HCT116 (cell line): ENCODE measurements around the gene RPL13. TPM values are rescaled to one million over a fixed set of nuclear protein-coding genes. Genes with fewer than 3 reads are reported as not detected.
A peak's percentile ranks its signal among the peaks of the same experiment; 100 is the strongest.

ENCODE experiments used
- ATAC-seq: fragments of 200-7000 bp; cut with Tn5 transposase; 2 replicates; pipeline ENCODE4 v1.9.1; 2020; ENCODE audit warnings: mild to moderate bottlenecking, moderate library complexity
- BruUV-seq: library from RNA; stranded (reverse); fragments of 400-500 nt; replicated peaks from 2 replicates; lab custom pipeline; 2021; lab: Mats Ljungman, UMichigan
- CTCF ChIA-PET: fragments of 300-600 bp; sonication (Branson Sonifier 250); formaldehyde crosslinking; loops from one replicate; lab custom pipeline; 2021; ENCODE audit warnings: antibody characterized with exemption; lab: Charles Lee
- POLR2A ChIA-PET: fragments of 300-600, 350-600 bp; sonication (Branson Sonifier 250); formaldehyde crosslinking; loops from one replicate; lab custom pipeline; 2021; ENCODE audit warnings: antibody characterized with exemption; lab: Charles Lee
- RAD21 ChIA-PET, 2 experiments: fragments of 300-600 bp; sonication (Branson Sonifier 250); formaldehyde crosslinking; loops; one replicate each; lab custom pipeline; 2023; ENCODE audit warnings: low total read pairs in 2 of 2; ENCODE audit not compliant: uncharacterized antibody in 2 of 2, unreplicated experiment in 2 of 2, low non-redundant PET in 1 of 2; lab: Charles Lee
- DNase-seq: peaks from one replicate; pipeline ENCODE4 v3.0.0-alpha.2; 2010; ENCODE audit warnings: low read depth, low spot score
- H2AFZ ChIP-seq: fragments of 200-600 bp; shearing (Covaris generic), sonication (generic); 2 replicates; pipeline ENCODE4 v1.6.1; 2017; ENCODE audit warnings: low read depth, mixed run types, mixed read lengths, antibody characterized with exemption, low read length; ENCODE audit not compliant: poor library complexity, severe bottlenecking
- H3K27ac ChIP-seq: 2 replicates; pipeline ENCODE4 v1.5.1; 2012; ENCODE audit warnings: low read depth, low read length
- H3K27me3 ChIP-seq: fragments of 200-600 bp; sonication (generic); 2 replicates; pipeline ENCODE4 v1.6.1; 2016; ENCODE audit warnings: mixed run types, low read length, mixed read lengths; ENCODE audit not compliant: insufficient read depth
- H3K36me3 ChIP-seq, 2 experiments: fragments of 200-500 bp in 1 of 2; fragments of 200-600 bp in 1 of 2; sonication (Bioruptor generic) in 1 of 2; sonication (generic) in 1 of 2; 2 replicates each; pipeline versions ENCODE4 v1.5.1 to v1.6.1; 2014 to 2016; ENCODE audit warnings: low read length in 2 of 2, inconsistent platforms in 1 of 2, mixed read lengths in 1 of 2, mixed run types in 1 of 2; ENCODE audit not compliant: insufficient read depth in 2 of 2, control insufficient read depth in 1 of 2
- H3K4me1 ChIP-seq, 2 experiments: fragments of 200-600 bp in 1 of 2; sonication (generic) in 1 of 2; 2 replicates each; pipeline versions ENCODE4 v1.5.1 to v1.6.1; 2012 to 2017; ENCODE audit warnings: low read length in 2 of 2, inconsistent platforms in 1 of 2, mild to moderate bottlenecking in 1 of 2, mixed read lengths in 1 of 2, mixed run types in 1 of 2, moderate library complexity in 1 of 2; ENCODE audit not compliant: insufficient read depth in 2 of 2, control insufficient read depth in 1 of 2
- H3K4me2 ChIP-seq: fragments of 200-600 bp; sonication (generic); 2 replicates; pipeline ENCODE4 v1.6.1; 2017; ENCODE audit warnings: mixed run types, low read length, mixed read lengths
- H3K4me3 ChIP-seq, 2 experiments: fragments of 200-600 bp in 1 of 2; sonication (generic) in 1 of 2; replicated peaks in 1 of 2; 2 replicates each; pipeline ENCODE4 v1.5.1; 2011 to 2016; ENCODE audit warnings: low read length in 2 of 2, control low read depth in 1 of 2, low read depth in 1 of 2, mild to moderate bottlenecking in 1 of 2, mixed read lengths in 1 of 2, mixed run types in 1 of 2
- H3K79me2 ChIP-seq: fragments of 200-600 bp; sonication (generic); 2 replicates; pipeline ENCODE4 v1.6.1; 2017; ENCODE audit warnings: mild to moderate bottlenecking, mixed run types, low read length, moderate library complexity, mixed read lengths; ENCODE audit not compliant: insufficient read depth
- H3K9ac ChIP-seq: fragments of 200-600 bp; sonication (generic); 2 replicates; pipeline ENCODE4 v1.6.1; 2016; ENCODE audit warnings: low read length, mixed read lengths
- H3K9me2 ChIP-seq: fragments of 200-600 bp; sonication (generic), shearing (Covaris generic); 2 replicates; pipeline ENCODE4 v1.6.1; 2017; ENCODE audit warnings: mixed run types, mild to moderate bottlenecking, moderate library complexity; ENCODE audit not compliant: insufficient read depth
- H3K9me3 ChIP-seq, 2 experiments: fragments of 200-500 bp in 1 of 2; fragments of 200-600 bp in 1 of 2; sonication (Bioruptor generic) in 1 of 2; sonication (generic) in 1 of 2; 2 replicates each; pipeline ENCODE4 v1.6.1; 2014 to 2017; ENCODE audit warnings: low read length in 2 of 2, mixed read lengths in 2 of 2, inconsistent platforms in 1 of 2, low read depth in 1 of 2, mild to moderate bottlenecking in 1 of 2, mixed run types in 1 of 2, moderate library complexity in 1 of 2; ENCODE audit not compliant: control insufficient read depth in 1 of 2, insufficient read depth in 1 of 2
- H4K20me1 ChIP-seq: fragments of 200-600 bp; sonication (generic), shearing (Covaris generic); 2 replicates; pipeline ENCODE4 v1.6.1; 2017; ENCODE audit warnings: mixed run types, mild to moderate bottlenecking, moderate library complexity; ENCODE audit not compliant: insufficient read depth
- CEBPB ChIP-seq: IDR thresholded peaks from 2 replicates; pipeline ENCODE4 v1.6.1; 2012; ENCODE audit warnings: low read depth
- EGR1 ChIP-seq: IDR thresholded peaks from 2 replicates; pipeline ENCODE4 v1.6.1; 2012; ENCODE audit warnings: low read depth
- ELF1 ChIP-seq: IDR thresholded peaks from 2 replicates; pipeline ENCODE4 v1.6.1; 2012; ENCODE audit warnings: low read depth, borderline replicate concordance
- POLR2A ChIP-seq: IDR thresholded peaks from 2 replicates; pipeline ENCODE4 v1.7.0; 2011; ENCODE audit warnings: borderline replicate concordance; ENCODE audit not compliant: insufficient read depth, insufficient read length; ENCODE audit errors: extremely low read depth
- POLR2AphosphoS5 ChIP-seq: IDR thresholded peaks from 2 replicates; pipeline ENCODE4 v1.6.1; 2011; ENCODE audit warnings: mild to moderate bottlenecking, low read depth, low read length, moderate library complexity
- TCF7L2 ChIP-seq: IDR thresholded peaks from 2 replicates; pipeline ENCODE4 v1.7.0; 2011; ENCODE audit warnings: borderline replicate concordance, inconsistent platforms; ENCODE audit not compliant: insufficient read depth, insufficient read length; ENCODE audit errors: extremely low read depth
- YY1 ChIP-seq: IDR thresholded peaks from 2 replicates; pipeline ENCODE4 v1.6.1; 2011; ENCODE audit warnings: low read length, low read depth, moderate library complexity, mild to moderate bottlenecking; ENCODE audit not compliant: insufficient replicate concordance; ENCODE audit errors: extremely low read depth
- ZFX ChIP-seq: fragments of 450-650 bp; IDR thresholded peaks from 2 replicates; pipeline ENCODE4 v1.6.1; 2017
- intact Hi-C: fragments of 100-400 bp; cut with micrococcal nuclease; formaldehyde crosslinking; loops from 2 replicates; pipeline ENCODE4 v1.10.0; 2022
- total RNA-seq: library from RNA; stranded (reverse); gene quantifications from one replicate; pipeline ENCODE4 v1.2.1, GENCODE V29; 2021; ENCODE audit not compliant: unreplicated experiment
- TF ChIP-seq, protein P1 (sequence below), 3 experiments: fragments of 200-600 bp in 1 of 3; sonication (generic) in 1 of 3; IDR thresholded peaks in 2 of 3; conservative IDR thresholded peaks in 1 of 3; 2 replicates each; pipeline ENCODE4 v1.5.1; 2012 to 2017; ENCODE audit warnings: low read depth in 2 of 3, low read length in 2 of 3, antibody characterized with exemption in 1 of 3, borderline replicate concordance in 1 of 3, control low read depth in 1 of 3, mild to moderate bottlenecking in 1 of 3, mixed read lengths in 1 of 3, mixed run types in 1 of 3, moderate library complexity in 1 of 3; ENCODE audit not compliant: insufficient read depth in 1 of 3

Gene RPL13
- total RNA-seq, 1 experiment from 2014 or later = 4,404 TPM

DNA sequence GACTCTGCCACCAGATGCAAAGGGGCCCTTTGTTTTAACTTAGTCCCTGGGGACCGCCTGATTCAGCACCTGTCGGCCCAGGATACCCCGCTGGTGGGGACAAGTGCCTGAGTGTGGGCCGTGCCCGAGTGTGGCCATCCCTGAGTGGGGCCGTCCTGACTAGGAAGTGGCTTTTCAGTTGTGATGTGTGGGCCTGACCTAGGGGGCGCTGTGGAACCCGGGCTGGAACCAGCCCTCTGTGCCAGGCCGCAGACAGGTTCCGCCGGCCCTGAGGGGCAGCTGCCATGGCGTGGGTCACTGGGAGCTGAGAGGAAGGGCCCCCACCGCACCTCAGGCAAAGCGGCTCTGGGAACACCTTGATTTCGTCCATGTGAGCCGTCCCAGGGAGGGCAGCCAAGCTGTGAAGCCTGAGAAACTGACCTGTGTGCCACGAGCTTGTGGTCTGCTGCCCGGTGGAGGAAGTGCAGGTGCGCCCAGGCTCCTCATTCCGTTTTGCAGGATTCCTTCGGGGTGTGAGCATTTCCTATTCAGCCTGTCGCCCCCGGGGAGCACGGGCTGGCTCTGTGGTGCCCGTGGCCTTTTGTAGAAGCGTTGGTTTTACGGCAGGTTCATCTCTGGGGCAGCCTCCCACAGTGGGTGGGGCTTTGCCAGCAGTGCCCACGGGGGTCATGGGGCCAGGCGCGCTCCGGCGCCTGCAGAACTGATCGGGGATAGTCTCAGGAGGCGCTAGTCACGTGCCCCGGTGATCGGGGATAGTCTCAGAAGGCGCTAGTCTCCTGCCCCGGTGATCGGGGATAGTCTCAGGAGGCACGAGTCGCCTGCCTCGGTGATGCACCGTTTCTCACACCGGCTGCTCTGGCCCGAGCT, 5.3 kb downstream of the RPL13 start:
- POLR2A ChIA-PET = interaction anchor here (0.6 to 1.5 kb wide), 4 partner anchors 10 to 243 kb away, joined by 3 to 4 read pairs (median 4); partner anchors contain the start of gene CPNE7
- RAD21 ChIA-PET = no interaction called here
- DNase-seq = peak; percentile 69
- peak overlapping the region; percentile 96 for H3K27ac ChIP-seq
- no peaks in the 10 kb centered on the region for H3K9me3 ChIP-seq
- H3K4me3 ChIP-seq = peak overlapping the region; percentile 27 to 45
- ATAC-seq = peak; percentile 69
- no peak overlapping the region for H2AFZ ChIP-seq
- no TSS peak for BruUV-seq
- H3K4me2 ChIP-seq = peak overlapping the region; percentile 84
- intact Hi-C loops = loop anchor here (10.0 kb wide), 1 partner anchor 751 kb away; the partner anchor contains the start of gene APRT
- peaks cover 23 to 34% of the 10 kb centered on the region in 2 experiments for H3K36me3 ChIP-seq
- no peaks in the 10 kb centered on the region for H3K9me2 ChIP-seq
- peaks cover 42% of the 10 kb centered on the region; the same call in 1 of the 2 replicates for H4K20me1 ChIP-seq
- no peaks in the 10 kb centered on the region for H3K27me3 ChIP-seq
- H3K79me2 ChIP-seq = peaks cover 40% of the 10 kb centered on the region
- peak; percentile 58 for TF ChIP-seq YY1
- no peak for TF ChIP-seq ELF1
- TF ChIP-seq EGR1 = no peak
- no peak for TF ChIP-seq CEBPB
- TF ChIP-seq, protein P1, sequence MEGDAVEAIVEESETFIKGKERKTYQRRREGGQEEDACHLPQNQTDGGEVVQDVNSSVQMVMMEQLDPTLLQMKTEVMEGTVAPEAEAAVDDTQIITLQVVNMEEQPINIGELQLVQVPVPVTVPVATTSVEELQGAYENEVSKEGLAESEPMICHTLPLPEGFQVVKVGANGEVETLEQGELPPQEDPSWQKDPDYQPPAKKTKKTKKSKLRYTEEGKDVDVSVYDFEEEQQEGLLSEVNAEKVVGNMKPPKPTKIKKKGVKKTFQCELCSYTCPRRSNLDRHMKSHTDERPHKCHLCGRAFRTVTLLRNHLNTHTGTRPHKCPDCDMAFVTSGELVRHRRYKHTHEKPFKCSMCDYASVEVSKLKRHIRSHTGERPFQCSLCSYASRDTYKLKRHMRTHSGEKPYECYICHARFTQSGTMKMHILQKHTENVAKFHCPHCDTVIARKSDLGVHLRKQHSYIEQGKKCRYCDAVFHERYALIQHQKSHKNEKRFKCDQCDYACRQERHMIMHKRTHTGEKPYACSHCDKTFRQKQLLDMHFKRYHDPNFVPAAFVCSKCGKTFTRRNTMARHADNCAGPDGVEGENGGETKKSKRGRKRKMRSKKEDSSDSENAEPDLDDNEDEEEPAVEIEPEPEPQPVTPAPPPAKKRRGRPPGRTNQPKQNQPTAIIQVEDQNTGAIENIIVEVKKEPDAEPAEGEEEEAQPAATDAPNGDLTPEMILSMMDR (IDR thresholded peaks at IDR 0.05 in 2 of 3, conservative IDR thresholded peaks at IDR 0.05 in 1 of 3; ENCODE audit: borderline replicate concordance in 1 of 3, insufficient read depth in 1 of 3, low read depth in 2 of 3, low read length in 2 of 3) = peak in 2 of 3 experiments; percentile 92 to 99; a peak in 4 of 6 replicates
- peak; percentile 61 for TF ChIP-seq POLR2A
- peak; percentile 82 for TF ChIP-seq POLR2AphosphoS5
- TF ChIP-seq ZFX = peak; percentile 67; the same call in 1 of the 2 replicates
- TF ChIP-seq TCF7L2 = peak; percentile 27
- H3K9ac ChIP-seq = peak overlapping the region; percentile 96
- H3K4me1 ChIP-seq = peaks cover 45 to 61% of the 10 kb centered on the region in 2 experiments
- CTCF ChIA-PET = interaction anchor here (0.8 to 1.6 kb wide), 13 partner anchors 8 to 140 kb away, joined by 3 to 8 read pairs (median 4); partner anchors contain the start of genes CDK10 and CPNE7
